Measurements from ENCODE around the gene TOR1AIP1.

The TOR1AIP1 gene

GRCh38 chr1:179881642-179882252, 338 bp upstream of the TOR1AIP1 start:
- DNase-seq (ENCODE audit: low spot score): peak; percentile 85

- DNase-seq (ENCODE audit: low spot score): no peak
Observed at GRCh38 chr1:179883040-179883744, 1.1 kb downstream of the TOR1AIP1 start.

GRCh38 chr1:179883745-179884138, 1.7 kb downstream of the TOR1AIP1 start:
- no peak for DNase-seq (ENCODE audit: low spot score)

- no peak for DNase-seq (ENCODE audit: low spot score)
Observed at GRCh38 chr1:179888071-179888470, 6.0 kb downstream of the TOR1AIP1 start.

GRCh38 chr1:179889589-179889988, 7.5 kb downstream of the TOR1AIP1 start:
- no peak for DNase-seq (ENCODE audit: low spot score)

- DNase-seq (ENCODE audit: low spot score): no peak
Observed at GRCh38 chr1:179910934-179911333, 28.8 kb downstream of the TOR1AIP1 start.

- DNase-seq (ENCODE audit: low spot score): no peak
Observed at GRCh38 chr1:179911812-179912211, 29.7 kb downstream of the TOR1AIP1 start.

- DNase-seq (ENCODE audit: low spot score): no peak
Observed at GRCh38 chr1:179917601-179918429, 35.7 kb downstream of the TOR1AIP1 start.

- DNase-seq (ENCODE audit: low spot score): no peak
Observed at GRCh38 chr1:179921472-179921871, 39.4 kb downstream of the TOR1AIP1 start.

GRCh38 chr1:179921981-179922872, 40.1 kb downstream of the TOR1AIP1 start:
- no peak for DNase-seq (ENCODE audit: low spot score)

GRCh38 chr1:179923029-179923428, 40.9 kb downstream of the TOR1AIP1 start:
- no peak for DNase-seq (ENCODE audit: low spot score)

GRCh38 chr1:179924268-179924667, 42.2 kb downstream of the TOR1AIP1 start:
- DNase-seq (ENCODE audit: low spot score): no peak

GRCh38 chr1:179925302-179925701, 43.2 kb downstream of the TOR1AIP1 start:
- DNase-seq (ENCODE audit: low spot score): no peak

- no peak for DNase-seq (ENCODE audit: low spot score)
Observed at GRCh38 chr1:179925922-179926849, 44.1 kb downstream of the TOR1AIP1 start.

- no peak for DNase-seq (ENCODE audit: low spot score)
Observed at GRCh38 chr1:179926850-179927205, 44.7 kb downstream of the TOR1AIP1 start.

GRCh38 chr1:179929955-179930798, 48.1 kb downstream of the TOR1AIP1 start:
- no peak for DNase-seq (ENCODE audit: low spot score)

- no peak for DNase-seq (ENCODE audit: low spot score)
Observed at GRCh38 chr1:179930867-179931266, 48.8 kb downstream of the TOR1AIP1 start.

GRCh38 chr1:179933219-179933618, 51.1 kb downstream of the TOR1AIP1 start:
- no peak for DNase-seq (ENCODE audit: low spot score)

- DNase-seq (ENCODE audit: low spot score): no peak
Observed at GRCh38 chr1:179935909-179936496, 53.9 kb downstream of the TOR1AIP1 start.
